SK-N-MC (cell line): ENCODE measurements around the gene ASB16.

Source experiments
- EZH2 ChIP-seq: fragments of 200-600 bp; sonication (generic); IDR thresholded peaks from one replicate; pipeline ENCODE4 v1.6.1; 2017; ENCODE audit warnings: antibody characterized with exemption
- FOXP2 ChIP-seq: optimal IDR thresholded peaks from 2 replicates; pipeline ENCODE3; 2011; ENCODE audit warnings: mild to moderate bottlenecking, moderate library complexity; ENCODE audit not compliant: insufficient read depth; ENCODE audit errors: extremely low read length, control extremely low read depth
- POLR2AphosphoS5 ChIP-seq: IDR thresholded peaks from 2 replicates; pipeline ENCODE4 v1.6.1; 2012; ENCODE audit warnings: mild to moderate bottlenecking, low read depth, low read length, borderline replicate concordance

GRCh38 chr17:44218344-44219107 is 48.0 kb downstream of the ASB16 start:
- TF ChIP-seq POLR2AphosphoS5 (peak; percentile 45), EZH2 (no peak), FOXP2 (no peak)
